Panc1 (cell line): Measurements from ENCODE around the gene AMPD1. TPM values are rescaled to one million over a fixed set of nuclear protein-coding genes. Genes with fewer than 3 reads are reported as not detected.

Source experiments
- ATAC-seq: fragments of 200-7000 bp; cut with Tn5 transposase; 2 replicates; pipeline ENCODE4 v1.9.1; 2020; ENCODE audit warnings: mild to moderate bottlenecking, moderate library complexity
- BruUV-seq: library from RNA; stranded (reverse); fragments of 400-500 nt; replicated peaks from 2 replicates; lab custom pipeline; 2021; lab: Mats Ljungman, UMichigan
- CTCF ChIA-PET: fragments of 300-600 bp; sonication (Branson Sonifier 250); formaldehyde crosslinking; loops from one replicate; lab custom pipeline; 2022; ENCODE audit warnings: antibody characterized with exemption; lab: Charles Lee
- POLR2A ChIA-PET: fragments of 300-600 bp; sonication (Branson Sonifier 250); formaldehyde crosslinking; loops from one replicate; lab custom pipeline; 2022; ENCODE audit warnings: antibody characterized with exemption; lab: Charles Lee
- DNase-seq: peaks from one replicate; pipeline ENCODE4 v3.0.0-alpha.2; 2010; ENCODE audit warnings: low read depth, low spot score
- H3K27ac ChIP-seq: 2 replicates; pipeline ENCODE4 v1.5.1; 2011; ENCODE audit warnings: mild to moderate bottlenecking, low read length, inconsistent platforms
- H3K27me3 ChIP-seq: fragments of 200-500 bp; sonication (Bioruptor generic); 2 replicates; pipeline ENCODE4 v1.6.0; 2014; ENCODE audit warnings: low read length, inconsistent platforms; ENCODE audit not compliant: control insufficient read depth, insufficient read depth
- H3K36me3 ChIP-seq: fragments of 200-500 bp; sonication (Bioruptor generic); 2 replicates; pipeline ENCODE4 v1.5.1; 2014; ENCODE audit warnings: inconsistent platforms, mild to moderate bottlenecking, low read length, moderate library complexity; ENCODE audit not compliant: control insufficient read depth, insufficient read depth
- H3K4me1 ChIP-seq: 2 replicates; pipeline ENCODE4 v1.5.1; 2011; ENCODE audit warnings: inconsistent platforms, mild to moderate bottlenecking, low read length, moderate library complexity; ENCODE audit not compliant: control insufficient read depth, insufficient read depth
- H3K4me3 ChIP-seq, 2 experiments: 2 replicates each; pipeline ENCODE4 v1.5.1; 2011 to 2012; ENCODE audit warnings: low read depth in 2 of 2, low read length in 2 of 2, mild to moderate bottlenecking in 2 of 2, inconsistent platforms in 1 of 2, moderate library complexity in 1 of 2
- H3K9me3 ChIP-seq: fragments of 200-500 bp; sonication (Bioruptor generic); 2 replicates; pipeline ENCODE4 v1.5.1; 2014; ENCODE audit warnings: low read depth, mild to moderate bottlenecking, inconsistent platforms, low read length, moderate library complexity; ENCODE audit not compliant: control insufficient read depth, insufficient read depth
- POLR2AphosphoS5 ChIP-seq: IDR thresholded peaks from 2 replicates; pipeline ENCODE4 v1.6.1; 2012; ENCODE audit warnings: mild to moderate bottlenecking, low read depth, low read length, moderate library complexity
- REST ChIP-seq, 2 experiments: IDR thresholded peaks; 2 replicates each; pipeline ENCODE4 v1.6.1; 2011 to 2012; ENCODE audit warnings: low read depth in 2 of 2, control low read depth in 1 of 2, low read length in 1 of 2, mild to moderate bottlenecking in 1 of 2, moderate library complexity in 1 of 2; ENCODE audit not compliant: insufficient read depth in 1 of 2
- SIN3A ChIP-seq: IDR thresholded peaks from 2 replicates; pipeline ENCODE4 v1.6.1; 2012; ENCODE audit warnings: low read depth, mild to moderate bottlenecking, low read length, moderate library complexity, borderline replicate concordance; ENCODE audit not compliant: insufficient read depth
- TCF7L2 ChIP-seq: IDR thresholded peaks from 2 replicates; pipeline ENCODE4 v1.6.1; 2011; ENCODE audit warnings: mild to moderate bottlenecking, low read depth, low read length, inconsistent platforms
- in situ Hi-C: cut with HindIII; loops from 2 replicates; pipeline ENCODE4 v1.10.0; 2016; ENCODE audit warnings: low sequenced_read_pairs, low pct_unique_long_range_greater_than_20kb
- intact Hi-C: fragments of 100-400 bp; cut with micrococcal nuclease; formaldehyde crosslinking; loops from one replicate; pipeline ENCODE4 v1.10.0; 2022; ENCODE audit not compliant: unreplicated experiment
- total RNA-seq: library from RNA; stranded (reverse); gene quantifications from one replicate; pipeline ENCODE4 v1.2.1, GENCODE V29; 2021; ENCODE audit not compliant: unreplicated experiment
- TF ChIP-seq, protein P1 (sequence below): fragments of 450-650 bp; IDR thresholded peaks from 2 replicates; pipeline ENCODE4 v1.5.1; 2017; ENCODE audit warnings: mild to moderate bottlenecking

The AMPD1 gene
- total RNA-seq, 1 experiment from 2014 or later = not detected

DNA sequence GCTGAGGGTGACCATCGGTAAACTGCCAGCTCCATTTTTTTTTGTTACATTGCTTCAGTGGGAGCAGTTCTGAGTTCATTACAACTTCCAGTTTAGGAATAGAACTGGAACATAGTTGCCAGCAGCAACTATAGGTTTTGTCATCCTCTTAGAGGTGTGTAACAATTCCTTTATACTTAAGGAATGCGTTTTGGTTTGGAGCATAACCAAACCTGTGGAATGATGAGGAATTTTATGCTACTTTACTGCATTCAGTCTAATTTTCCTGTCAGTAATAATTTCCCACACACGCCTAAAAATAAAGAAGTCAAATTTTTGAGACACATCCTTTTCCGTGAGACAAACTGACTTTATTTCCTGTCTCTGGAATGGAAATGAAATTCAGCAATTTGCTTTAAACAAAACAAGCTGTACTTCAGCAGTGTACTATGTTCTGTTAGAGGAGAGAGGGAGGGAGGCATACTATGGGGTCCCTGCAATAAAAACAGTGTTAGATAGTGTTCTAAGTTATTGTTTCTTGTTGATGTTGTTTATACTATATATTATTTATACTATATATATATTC lies 4.8 kb upstream of the AMPD1 start:
- ATAC-seq (no peak), DNase-seq (no peak)
- Histone ChIP-seq H3K27me3 (peaks cover 4% of the 10 kb centered on the region; the same call in 1 of the 2 replicates), H3K9me3 (no peaks in the 10 kb centered on the region), H3K4me1 (no peaks in the 10 kb centered on the region), H3K27ac (no peak overlapping the region), H3K4me3 (no peak overlapping the region), H3K36me3 (no peaks in the 10 kb centered on the region)
- TF ChIP-seq, protein P1, sequence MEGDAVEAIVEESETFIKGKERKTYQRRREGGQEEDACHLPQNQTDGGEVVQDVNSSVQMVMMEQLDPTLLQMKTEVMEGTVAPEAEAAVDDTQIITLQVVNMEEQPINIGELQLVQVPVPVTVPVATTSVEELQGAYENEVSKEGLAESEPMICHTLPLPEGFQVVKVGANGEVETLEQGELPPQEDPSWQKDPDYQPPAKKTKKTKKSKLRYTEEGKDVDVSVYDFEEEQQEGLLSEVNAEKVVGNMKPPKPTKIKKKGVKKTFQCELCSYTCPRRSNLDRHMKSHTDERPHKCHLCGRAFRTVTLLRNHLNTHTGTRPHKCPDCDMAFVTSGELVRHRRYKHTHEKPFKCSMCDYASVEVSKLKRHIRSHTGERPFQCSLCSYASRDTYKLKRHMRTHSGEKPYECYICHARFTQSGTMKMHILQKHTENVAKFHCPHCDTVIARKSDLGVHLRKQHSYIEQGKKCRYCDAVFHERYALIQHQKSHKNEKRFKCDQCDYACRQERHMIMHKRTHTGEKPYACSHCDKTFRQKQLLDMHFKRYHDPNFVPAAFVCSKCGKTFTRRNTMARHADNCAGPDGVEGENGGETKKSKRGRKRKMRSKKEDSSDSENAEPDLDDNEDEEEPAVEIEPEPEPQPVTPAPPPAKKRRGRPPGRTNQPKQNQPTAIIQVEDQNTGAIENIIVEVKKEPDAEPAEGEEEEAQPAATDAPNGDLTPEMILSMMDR = no peak
- TF ChIP-seq POLR2AphosphoS5 (no peak), REST (IDR thresholded peaks at IDR 0.05; ENCODE audit: insufficient read depth in 1 of 2, low read depth in 2 of 2, low read length in 1 of 2) (no peak), TCF7L2 (no peak), SIN3A (no peak)
- ChIA-PET POLR2A (no interaction called here), CTCF (no interaction called here)
- in situ Hi-C loops (no loop called here), intact Hi-C loops (no loop called here)
- no TSS peak for BruUV-seq

DNA sequence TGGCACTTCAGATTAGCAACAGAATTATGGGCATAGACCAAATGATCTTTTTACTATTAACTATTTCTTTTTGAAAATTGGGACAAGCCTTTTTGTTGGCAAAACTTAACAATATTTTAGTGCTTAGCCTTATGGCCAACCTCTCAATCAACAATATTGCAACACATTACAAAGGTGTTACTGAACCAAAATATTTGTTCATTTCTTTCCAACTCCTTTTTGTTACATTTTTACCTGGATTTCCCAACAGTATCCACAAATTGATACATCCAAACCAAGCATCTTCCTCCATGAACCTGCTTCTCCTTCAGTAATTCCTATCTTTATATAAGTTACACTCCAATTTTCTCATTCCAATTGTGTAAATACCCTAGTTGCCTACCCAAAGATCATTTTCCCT lies 1.5 kb upstream of the AMPD1 start:
- no peak for ATAC-seq
- DNase-seq = no peak
- Histone ChIP-seq H3K36me3 (no peaks in the 10 kb centered on the region), H3K9me3 (no peaks in the 10 kb centered on the region), H3K27ac (no peak overlapping the region), H3K4me1 (no peaks in the 10 kb centered on the region), H3K4me3 (no peak overlapping the region), H3K27me3 (peaks cover 4% of the 10 kb centered on the region; the same call in 1 of the 2 replicates)
- in situ Hi-C loops = no loop called here
- POLR2A ChIA-PET = interaction anchor here (0.6 kb wide), 1 partner anchor 8 kb away, joined by 7 read pairs; no protein-coding TSS in a partner anchor
- CTCF ChIA-PET = no interaction called here
- no TSS peak for BruUV-seq
- intact Hi-C loops = no loop called here
- TF ChIP-seq TCF7L2 = no peak
- no peak for TF ChIP-seq REST (IDR thresholded peaks at IDR 0.05; ENCODE audit: insufficient read depth in 1 of 2, low read depth in 2 of 2, low read length in 1 of 2)
- TF ChIP-seq, protein P1 = no peak
- no peak for TF ChIP-seq SIN3A
- TF ChIP-seq POLR2AphosphoS5 = no peak
